Body of pancreas (tissue), 4 donors: ENCODE data around the gene RGS6. TPM values are rescaled to one million over a fixed set of nuclear protein-coding genes. Genes with fewer than 3 reads are reported as not detected.
A peak's percentile ranks its signal among the peaks of the same experiment; 100 is the strongest.

Source experiments
- ATAC-seq: fragments of 150-250 bp; one replicate; pipeline ENCODE4 v1.9.1; 2016
- DNase-seq, 4 donors: peaks; one replicate each; pipeline ENCODE4 v3.0.0-alpha.2; 2019
- H3K27ac ChIP-seq, 4 donors: fragments of 200-600 bp; sonication (generic); 1 replicate in 3 of 4; 2 replicates in 1 of 4; pipeline versions ENCODE4 v1.5.1 to v1.6.1; 2016 to 2019; ENCODE audit warnings: mild to moderate bottlenecking in 1 of 4, mixed read lengths in 1 of 4, moderate library complexity in 1 of 4
- H3K27me3 ChIP-seq, 2 donors: fragments of 200-600 bp; sonication (generic); one replicate each; pipeline ENCODE4 v1.6.0; 2016; ENCODE audit warnings: mild to moderate bottlenecking in 1 of 2
- H3K36me3 ChIP-seq, 2 donors: fragments of 200-600 bp; sonication (generic); replicated peaks in 1 of 2; 2 replicates each; pipeline ENCODE4 v1.5.1; 2016; ENCODE audit warnings: low read depth in 2 of 2; ENCODE audit not compliant: insufficient read depth in 1 of 2
- H3K4me1 ChIP-seq: fragments of 200-600 bp; sonication (generic); one replicate; pipeline ENCODE4 v1.6.0; 2016
- H3K4me3 ChIP-seq, 2 donors: fragments of 200-600 bp; sonication (generic); 1 replicate in 1 of 2; 2 replicates in 1 of 2; pipeline ENCODE4 v1.5.1; 2016 to 2019
- H3K9me3 ChIP-seq, 3 donors: fragments of 200-600 bp; sonication (generic); 1 replicate in 2 of 3; 2 replicates in 1 of 3; pipeline ENCODE4 v1.5.1; 2016
- CTCF ChIP-seq, 7 experiments: fragments of 450-650 bp in 4 of 7; fragments of 200-600 bp in 3 of 7; sonication (generic) in 3 of 7; IDR thresholded peaks; one replicate each; pipeline ENCODE4 v1.5.1; 2016 to 2019; ENCODE audit warnings: antibody characterized with exemption in 7 of 7
- POLR2A ChIP-seq, 3 donors: fragments of 450-650 bp; IDR thresholded peaks; one replicate each; pipeline ENCODE4 v1.6.1; 2016; ENCODE audit warnings: antibody characterized with exemption in 3 of 3, mild to moderate bottlenecking in 2 of 3
- WGBS, 2 donors: methylation state at CpG; one replicate each; pipeline ENCODE4 v1.1.5; 2017; 5-methylcytosine and 5-hydroxymethylcytosine counted together
- intact Hi-C: fragments of 100-400 bp; cut with DNase I; formaldehyde crosslinking; loops from one replicate; pipeline ENCODE4 v1.15.1; 2023
- total RNA-seq, 2 donors: library from RNA; depleted of rRNA; stranded (reverse); fragments of >200 nt; gene quantifications; one replicate each; pipeline ENCODE4 v1.1.0, GENCODE V29; 2016

RGS6 gene
- total RNA-seq, 2 donors from 2014 or later: 0.26 to 1.3 TPM

- peaks cover 10% of the 10 kb centered on the region for H3K4me1 ChIP-seq
- ATAC-seq (peak; percentile 53), DNase-seq (peak; percentile 63 to 81 (median 77))
- WGBS, 2 donors: 58 to 62% methylated on average over 13 of the region's 13 CpGs
- no peak overlapping the region for H3K27ac ChIP-seq
- H3K4me3 ChIP-seq: no peak overlapping the region
- intact Hi-C loops: no loop called here
- TF ChIP-seq POLR2A (IDR thresholded peaks at IDR 0.05): no peak
- no peak for TF ChIP-seq CTCF (IDR thresholded peaks at IDR 0.05)
- H3K36me3 ChIP-seq: no peaks in the 10 kb centered on the region
- H3K9me3 ChIP-seq: no peaks in the 10 kb centered on the region
- H3K27me3 ChIP-seq: no peaks in the 10 kb centered on the region
Observed at GRCh38 chr14:72613231-72613974, 681.2 kb downstream of the RGS6 start.

- TF ChIP-seq POLR2A (IDR thresholded peaks at IDR 0.05) (no peak), CTCF (IDR thresholded peaks at IDR 0.05) (no peak)
- H3K36me3 ChIP-seq: no peaks in the 10 kb centered on the region
- H3K9me3 ChIP-seq: no peaks in the 10 kb centered on the region
- H3K27me3 ChIP-seq: no peaks in the 10 kb centered on the region
- DNase-seq (no peak), ATAC-seq (no peak)
- no peak overlapping the region for H3K4me3 ChIP-seq
- intact Hi-C loops: no loop called here
- H3K4me1 ChIP-seq: peaks cover 10% of the 10 kb centered on the region
- WGBS, 2 donors: 81 to 83% methylated on average over 2 of the region's 2 CpGs
- H3K27ac ChIP-seq: no peak overlapping the region
Observed at GRCh38 chr14:72613975-72614319, 681.7 kb downstream of the RGS6 start.

GRCh38 chr14:72614365-72614764 is 682.1 kb downstream of the RGS6 start:
- Histone ChIP-seq H3K4me1 (peaks cover 10% of the 10 kb centered on the region), H3K27ac (no peak overlapping the region), H3K9me3 (no peaks in the 10 kb centered on the region), H3K4me3 (no peak overlapping the region), H3K36me3 (no peaks in the 10 kb centered on the region), H3K27me3 (no peaks in the 10 kb centered on the region)
- ATAC-seq (no peak), DNase-seq (no peak)
- no peak for TF ChIP-seq POLR2A (IDR thresholded peaks at IDR 0.05)
- no peak for TF ChIP-seq CTCF (IDR thresholded peaks at IDR 0.05)
- intact Hi-C loops: no loop called here
- 86 to 87% methylated on average over 3 of the region's 3 CpGs for WGBS, 2 donors

- intact Hi-C loops: no loop called here
- H3K4me1 ChIP-seq: peaks cover 10% of the 10 kb centered on the region
- ATAC-seq (no peak), DNase-seq (no peak)
- no peak overlapping the region for H3K27ac ChIP-seq
- H3K27me3 ChIP-seq: no peaks in the 10 kb centered on the region
- no peaks in the 10 kb centered on the region for H3K9me3 ChIP-seq
- no peaks in the 10 kb centered on the region for H3K36me3 ChIP-seq
- 84 to 89% methylated on average over 11 of the region's 11 CpGs for WGBS, 2 donors
- TF ChIP-seq CTCF (IDR thresholded peaks at IDR 0.05) (no peak), POLR2A (IDR thresholded peaks at IDR 0.05) (no peak)
- H3K4me3 ChIP-seq: no peak overlapping the region
Observed at GRCh38 chr14:72614891-72615415, 682.7 kb downstream of the RGS6 start.
